Endothelial cell of umbilical vein (primary cell): ENCODE results near the gene PMAIP1. TPM values are rescaled to one million over a fixed set of nuclear protein-coding genes. Genes with fewer than 3 reads are reported as not detected.

Experiments used
- BruUV-seq: library from RNA; stranded (reverse); fragments of 400-500 nt; replicated peaks from 2 replicates; lab custom pipeline; 2021; lab: Mats Ljungman, UMichigan
- CTCF ChIA-PET: fragments of 300-600, 350-600 bp; sonication (Branson Sonifier 250); formaldehyde crosslinking; loops from one replicate; lab custom pipeline; 2021; ENCODE audit warnings: antibody characterized with exemption, inconsistent platforms; lab: Charles Lee
- POLR2A ChIA-PET: fragments of 300-600, 350-600 bp; sonication (Branson Sonifier 250); formaldehyde crosslinking; loops from one replicate; lab custom pipeline; 2021; ENCODE audit warnings: antibody characterized with exemption, inconsistent platforms; lab: Charles Lee
- DNase-seq: peaks from one replicate; pipeline ENCODE4 v3.0.0-alpha.2; 2011; ENCODE audit warnings: low read depth, low spot score
- FAIRE-seq: peaks from 2 replicates; lab custom pipeline; 2011; peaks lifted over from hg19 to GRCh38; lab: Jason Lieb, UNC
- H2AFZ ChIP-seq: 2 replicates; pipeline ENCODE4 v1.6.0; 2012; ENCODE audit warnings: low read depth, low read length, control low read depth, inconsistent platforms
- H3K27ac ChIP-seq: 2 replicates; pipeline ENCODE4 v1.5.1; 2011; ENCODE audit warnings: low read depth, mild to moderate bottlenecking, control low read depth, low read length, moderate library complexity; ENCODE audit not compliant: insufficient read depth
- H3K27me3 ChIP-seq, 2 experiments: 2 replicates each; pipeline versions ENCODE4 v1.6.0 to v1.6.1; 2011; ENCODE audit warnings: low read length in 2 of 2, mixed read lengths in 1 of 2; ENCODE audit not compliant: control insufficient read depth in 2 of 2, insufficient read depth in 2 of 2
- H3K36me3 ChIP-seq, 2 experiments: 2 replicates in 1 of 2; 3 replicates in 1 of 2; pipeline ENCODE4 v1.5.1; 2011; ENCODE audit warnings: low read length in 2 of 2, mild to moderate bottlenecking in 1 of 2, moderate library complexity in 1 of 2; ENCODE audit not compliant: control insufficient read depth in 2 of 2, insufficient read depth in 2 of 2; ENCODE audit errors: extremely low read depth in 1 of 2
- H3K4me1 ChIP-seq: 3 replicates; pipeline ENCODE4 v1.5.1; 2011; ENCODE audit warnings: mild to moderate bottlenecking, low read length; ENCODE audit not compliant: control insufficient read depth, insufficient read depth; ENCODE audit errors: extremely low read depth
- H3K4me2 ChIP-seq: 2 replicates; pipeline ENCODE4 v1.6.1; 2011; ENCODE audit warnings: low read length, control low read depth, mixed read lengths; ENCODE audit not compliant: insufficient read depth
- H3K4me3 ChIP-seq, 3 experiments: fragments of 200-600 bp in 1 of 3; sonication (generic), shearing (Covaris generic) in 1 of 3; replicated peaks in 1 of 3; 2 replicates each; pipeline ENCODE4 v1.5.1; 2011 to 2016; ENCODE audit warnings: control low read depth in 3 of 3, low read length in 3 of 3, mild to moderate bottlenecking in 2 of 3, inconsistent platforms in 1 of 3, low read depth in 1 of 3, moderate library complexity in 1 of 3; ENCODE audit not compliant: insufficient read depth in 1 of 3
- H3K79me2 ChIP-seq: 2 replicates; pipeline ENCODE4 v1.6.0; 2012; ENCODE audit warnings: low read length, inconsistent platforms; ENCODE audit not compliant: control insufficient read depth, insufficient read depth
- H3K9ac ChIP-seq: replicated peaks from 2 replicates; pipeline ENCODE3; 2011; ENCODE audit warnings: low read length, control low read depth; ENCODE audit not compliant: insufficient read depth; ENCODE audit errors: extremely low read depth
- H3K9me1 ChIP-seq: replicated peaks from 3 replicates; pipeline ENCODE4 v1.6.0; 2011; ENCODE audit warnings: mild to moderate bottlenecking, low read length; ENCODE audit not compliant: control insufficient read depth, insufficient read depth; ENCODE audit errors: extremely low read depth
- H3K9me3 ChIP-seq: replicated peaks from 2 replicates; pipeline ENCODE4 v1.5.1; 2012; ENCODE audit warnings: low read length, inconsistent platforms; ENCODE audit not compliant: control insufficient read depth, insufficient read depth
- H4K20me1 ChIP-seq: replicated peaks from 2 replicates; pipeline ENCODE3; 2011; ENCODE audit warnings: mild to moderate bottlenecking, low read length; ENCODE audit not compliant: control insufficient read depth, insufficient read depth; ENCODE audit errors: extremely low read depth
- FOS ChIP-seq: IDR thresholded peaks from 2 replicates; pipeline ENCODE4 v1.6.1; 2011; ENCODE audit warnings: mild to moderate bottlenecking, low read length, moderate library complexity, borderline replicate concordance; ENCODE audit not compliant: insufficient read depth
- GATA2 ChIP-seq: IDR thresholded peaks from 2 replicates; pipeline ENCODE4 v1.7.0; 2011; ENCODE audit warnings: low read depth, mild to moderate bottlenecking, moderate library complexity, mixed read lengths, low read length; ENCODE audit not compliant: insufficient read length, insufficient read depth
- JUN ChIP-seq: IDR thresholded peaks from 2 replicates; pipeline ENCODE4 v1.6.1; 2011; ENCODE audit warnings: borderline replicate concordance, low read depth; ENCODE audit not compliant: insufficient read length, insufficient read depth
- MYC ChIP-seq: IDR thresholded peaks from one replicate; pipeline ENCODE4 v1.6.1; 2011; ENCODE audit warnings: mild to moderate bottlenecking, low read depth, low read length
- POLR2AphosphoS5 ChIP-seq: IDR thresholded peaks from 2 replicates; pipeline ENCODE4 v1.6.1; 2012; ENCODE audit warnings: low read depth, mild to moderate bottlenecking, control low read depth, low read length, moderate library complexity; ENCODE audit not compliant: insufficient read depth
- dilution Hi-C: fragments of 300-500 bp; cut with MboI; formaldehyde crosslinking; loops from one replicate; pipeline ENCODE4 v1.15.0; 2019; ENCODE audit warnings: low sequenced_read_pairs; ENCODE audit not compliant: extremely low pct_ligation_motif_present
- intact Hi-C: fragments of 100-400 bp; cut with micrococcal nuclease; formaldehyde crosslinking; loops from one replicate; pipeline ENCODE4 v1.10.0; 2022
- polyA plus RNA-seq, 4 experiments: library from polyadenylated mRNA; depleted of rRNA in 3 of 4; stranded (reverse) in 3 of 4; unstranded in 1 of 4; fragments of >200 nt; gene quantifications; 2 replicates each; pipeline versions ENCODE4 v1.2.1 to v1.2.3, GENCODE V29; 2011 to 2012; ENCODE audit warnings: missing spikeins in 1 of 4
- total RNA-seq: library from RNA; stranded (reverse); gene quantifications from 2 replicates; pipeline ENCODE4 v1.2.3, GENCODE V29; 2021
- TF ChIP-seq, protein P1 (sequence below): IDR thresholded peaks from 2 replicates; pipeline ENCODE4 v1.6.1; 2011; ENCODE audit not compliant: insufficient read depth, insufficient read length

PMAIP1 gene
- total and polyA plus RNA-seq, 2 donors (not counting 3 experiments of a cell fraction or from before 2014, with no cell fraction given) = 7.6 to 11.9 TPM

DNA sequence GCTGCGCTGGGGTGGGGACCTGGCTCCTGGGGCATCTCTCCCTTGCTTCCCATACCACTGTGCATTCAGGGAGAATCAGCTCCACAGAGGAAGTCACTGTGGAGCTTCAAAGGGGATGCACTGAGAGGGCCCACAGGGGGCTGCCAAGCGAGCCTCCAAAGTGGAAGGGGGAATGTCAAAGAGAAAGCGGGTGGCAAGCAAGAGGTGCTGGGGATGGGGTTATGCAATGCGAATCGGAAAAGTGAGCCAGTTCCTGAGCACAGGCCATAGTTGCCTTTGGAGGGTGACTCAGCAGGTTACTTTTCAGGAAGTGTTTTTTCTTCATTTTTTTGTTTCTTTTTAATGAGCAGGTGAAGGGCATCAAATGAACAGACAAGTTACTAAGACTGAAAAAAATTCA is 17.6 kb downstream of the PMAIP1 start:
- dilution Hi-C loops = no loop called here
- Histone ChIP-seq H3K9me1 (no peaks in the 10 kb centered on the region), H2AFZ (peak overlapping the region; percentile 44), H3K27me3 (no peaks in the 10 kb centered on the region), H3K36me3 (no peaks in the 10 kb centered on the region), H4K20me1 (no peaks in the 10 kb centered on the region), H3K4me2 (peak overlapping the region; percentile 12), H3K4me1 (peaks cover 9% of the 10 kb centered on the region), H3K9me3 (no peaks in the 10 kb centered on the region), H3K4me3 (no peak overlapping the region), H3K9ac (no peak overlapping the region), H3K27ac (no peak overlapping the region), H3K79me2 (no peaks in the 10 kb centered on the region)
- BruUV-seq = no TSS peak
- ChIA-PET POLR2A (no interaction called here), CTCF (no interaction called here)
- DNase-seq (peak; percentile 39), FAIRE-seq (peak; percentile 90)
- no peak for TF ChIP-seq POLR2AphosphoS5
- TF ChIP-seq, protein P1, sequence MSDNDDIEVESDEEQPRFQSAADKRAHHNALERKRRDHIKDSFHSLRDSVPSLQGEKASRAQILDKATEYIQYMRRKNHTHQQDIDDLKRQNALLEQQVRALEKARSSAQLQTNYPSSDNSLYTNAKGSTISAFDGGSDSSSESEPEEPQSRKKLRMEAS = no peak
- TF ChIP-seq JUN = peak; percentile 25
- no peak for TF ChIP-seq MYC
- TF ChIP-seq FOS = peak; percentile 72
- no peak for TF ChIP-seq GATA2
- intact Hi-C loops = loop anchor here (1.0 kb wide), 1 partner anchor 9 kb away; no protein-coding TSS in a partner anchor

DNA sequence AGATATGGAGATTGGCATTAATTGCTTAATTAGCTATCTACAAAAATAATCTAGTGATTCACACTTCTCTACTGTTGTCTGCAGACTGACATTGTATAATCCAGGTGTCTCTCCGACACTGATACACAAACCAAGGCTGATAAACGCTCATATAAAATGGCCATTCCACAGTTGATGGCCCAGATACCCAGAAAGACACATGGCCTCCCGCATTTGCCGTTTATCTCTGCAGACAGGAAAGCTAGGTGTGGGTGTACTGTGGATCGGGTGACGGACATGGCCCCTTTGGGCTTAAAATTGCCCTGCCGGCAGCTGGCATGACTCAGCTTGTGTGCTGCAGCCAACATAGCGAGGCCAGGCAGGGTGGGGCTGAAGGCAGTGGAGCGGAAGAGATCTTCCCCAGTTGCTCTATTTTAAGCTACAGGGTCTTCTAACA is 18.5 kb downstream of the PMAIP1 start:
- H2AFZ ChIP-seq = peak overlapping the region; percentile 71
- CTCF ChIA-PET = interaction anchor here (0.9 to 1.8 kb wide), 7 partner anchors 8 to 95 kb away, joined by 3 to 14 read pairs (median 8); no protein-coding TSS in a partner anchor

More for the DNA sequence above, 18.5 kb downstream of the PMAIP1 start:
- TF ChIP-seq, protein P1 = no peak
- TF ChIP-seq FOS (peak; percentile 11), GATA2 (no peak)
- Histone ChIP-seq H3K9ac (no peak overlapping the region), H3K27ac (no peak overlapping the region), H3K9me1 (no peaks in the 10 kb centered on the region), H4K20me1 (no peaks in the 10 kb centered on the region), H3K79me2 (no peaks in the 10 kb centered on the region), H3K27me3 (peaks cover 0 to under 1% of the 10 kb centered on the region in 2 experiments), H3K4me2 (no peak overlapping the region), H3K4me1 (peaks cover 9% of the 10 kb centered on the region), H3K4me3 (no peak overlapping the region), H3K36me3 (no peaks in the 10 kb centered on the region), H3K9me3 (no peaks in the 10 kb centered on the region)
- POLR2A ChIA-PET = interaction anchor here (0.7 to 1.5 kb wide), 2 partner anchors 18 to 36 kb away, joined by 5 to 7 read pairs; no protein-coding TSS in a partner anchor
- no TSS peak for BruUV-seq
- DNase-seq (no peak), FAIRE-seq (peak; percentile 21)
- dilution Hi-C loops = no loop called here
- intact Hi-C loops = no loop called here
